WTC11 (cell line): ENCODE data around the gene SERPIND1. TPM values are rescaled to one million over a fixed set of nuclear protein-coding genes. Genes with fewer than 3 reads are reported as not detected.

ENCODE experiments used
- ATAC-seq: fragments of 200-7000 bp; cut with Tn5 transposase; 2 replicates; pipeline ENCODE4 v1.10.0; 2021; ENCODE audit warnings: mild to moderate bottlenecking, moderate library complexity
- CTCF ChIA-PET: fragments of 300-600 bp; sonication (Branson Sonifier 250); formaldehyde crosslinking; loops from one replicate; lab custom pipeline; 2021; ENCODE audit warnings: antibody characterized with exemption; lab: Charles Lee
- POLR2A ChIA-PET: fragments of 350-600 bp; sonication (Branson Sonifier 250); formaldehyde crosslinking; loops from one replicate; lab custom pipeline; 2021; ENCODE audit warnings: antibody characterized with exemption; lab: Charles Lee
- DNase-seq: peaks from one replicate; pipeline ENCODE4 v3.0.0; 2021; ENCODE audit warnings: low spot score
- H3K27ac Mint-ChIP-seq: 2 replicates; pipeline ENCODE4 v1.8.0; 2021; ENCODE audit warnings: mixed read lengths
- H3K27me3 Mint-ChIP-seq: 2 replicates; pipeline ENCODE4 v1.8.0; 2021; ENCODE audit warnings: low read depth, mild to moderate bottlenecking, moderate library complexity, mixed read lengths
- H3K36me3 Mint-ChIP-seq: 2 replicates; pipeline ENCODE4 v1.8.0; 2021; ENCODE audit warnings: mixed read lengths
- H3K4me1 Mint-ChIP-seq: 2 replicates; pipeline ENCODE4 v1.8.0; 2022; ENCODE audit warnings: mixed read lengths
- H3K4me3 Mint-ChIP-seq: 2 replicates; pipeline ENCODE4 v1.8.0; 2021; ENCODE audit warnings: mild to moderate bottlenecking, moderate library complexity, mixed read lengths
- H3K9me3 Mint-ChIP-seq: 2 replicates; pipeline ENCODE4 v1.8.0; 2021; ENCODE audit warnings: mixed read lengths
- CBFB ChIP-seq: sonication (generic); formaldehyde crosslinking; IDR thresholded peaks from 2 replicates; pipeline ENCODE4 v1.8.1; 2022; ENCODE audit warnings: mild to moderate bottlenecking, low read depth, missing genetic modification reagents
- CTCF ChIP-seq: fragments of 200-600 bp; IDR thresholded peaks from 2 replicates; pipeline ENCODE4 v1.8.0; 2022; ENCODE audit warnings: antibody characterized with exemption
- ELF4 ChIP-seq: sonication (generic); formaldehyde crosslinking; IDR thresholded peaks from 2 replicates; pipeline ENCODE4 v1.8.1; 2022; ENCODE audit warnings: low read depth, mild to moderate bottlenecking, moderate library complexity, missing genetic modification reagents
- ERG ChIP-seq: fragments of 250-450 bp; sonication (Bioruptor Pico); IDR thresholded peaks from 2 replicates; pipeline ENCODE4 v1.8.0; 2021; ENCODE audit warnings: mild to moderate bottlenecking
- JAZF1 ChIP-seq: fragments of 250-450 bp; sonication (Bioruptor Pico); IDR thresholded peaks from 2 replicates; pipeline ENCODE4 v1.9.0; 2021; ENCODE audit warnings: moderate library complexity, mild to moderate bottlenecking, inconsistent platforms
- KAT7 ChIP-seq: sonication (generic); formaldehyde crosslinking; IDR thresholded peaks from 2 replicates; pipeline ENCODE4 v1.8.1; 2023; ENCODE audit warnings: missing genetic modification reagents, mild to moderate bottlenecking, borderline replicate concordance
- MLX ChIP-seq: sonication (generic); formaldehyde crosslinking; IDR thresholded peaks from 2 replicates; pipeline ENCODE4 v1.8.1; 2023; ENCODE audit warnings: mild to moderate bottlenecking, missing genetic modification reagents, moderate library complexity
- OVOL2 ChIP-seq: fragments of 250-450 bp; sonication (Bioruptor Pico); IDR thresholded peaks from 2 replicates; pipeline ENCODE4 v1.9.0; 2021; ENCODE audit warnings: mild to moderate bottlenecking, borderline replicate concordance
- PRRX2 ChIP-seq: fragments of 250-450 bp; sonication (Bioruptor Pico); IDR thresholded peaks from 2 replicates; pipeline ENCODE4 v1.8.0; 2021; ENCODE audit warnings: mild to moderate bottlenecking
- RORB ChIP-seq: fragments of 250-450 bp; sonication (Bioruptor Pico); IDR thresholded peaks from 2 replicates; pipeline ENCODE4 v1.9.0; 2021; ENCODE audit warnings: mild to moderate bottlenecking
- STAT6 ChIP-seq: sonication (generic); formaldehyde crosslinking; conservative IDR thresholded peaks from 2 replicates; pipeline ENCODE4 v1.8.1; 2023; ENCODE audit warnings: mild to moderate bottlenecking, low read depth, missing genetic modification reagents, moderate library complexity
- TCF7 ChIP-seq: sonication (generic); formaldehyde crosslinking; IDR thresholded peaks from 2 replicates; pipeline ENCODE4 v1.8.0; 2022; ENCODE audit warnings: mild to moderate bottlenecking, low read depth, missing genetic modification reagents, moderate library complexity
- TP53 ChIP-seq: sonication (generic); formaldehyde crosslinking; IDR thresholded peaks from 2 replicates; pipeline ENCODE4 v1.8.1; 2023; ENCODE audit warnings: mild to moderate bottlenecking, missing genetic modification reagents
- USF2 ChIP-seq: sonication (generic); formaldehyde crosslinking; IDR thresholded peaks from 2 replicates; pipeline ENCODE4 v1.8.1; 2023; ENCODE audit warnings: mild to moderate bottlenecking, missing genetic modification reagents, moderate library complexity
- ZBTB43 ChIP-seq: sonication (generic); formaldehyde crosslinking; IDR thresholded peaks from 2 replicates; pipeline ENCODE4 v1.8.1; 2023; ENCODE audit warnings: mild to moderate bottlenecking, missing genetic modification reagents
- ZNF219 ChIP-seq: sonication (generic); formaldehyde crosslinking; IDR thresholded peaks from 2 replicates; pipeline ENCODE4 v1.8.0; 2023; ENCODE audit warnings: missing genetic modification reagents, mild to moderate bottlenecking, borderline replicate concordance
- ZNF281 ChIP-seq: sonication (generic); formaldehyde crosslinking; IDR thresholded peaks from 2 replicates; pipeline ENCODE4 v1.8.0; 2023; ENCODE audit warnings: mild to moderate bottlenecking, missing genetic modification reagents
- ZNF425 ChIP-seq: fragments of 250-450 bp; sonication (Bioruptor Pico); conservative IDR thresholded peaks from 2 replicates; pipeline ENCODE4 v1.9.0; 2021; ENCODE audit warnings: mild to moderate bottlenecking
- total RNA-seq: library from RNA; stranded (reverse); gene quantifications from 3 replicates; pipeline ENCODE4 v1.2.3, GENCODE V29; 2021

The SERPIND1 gene
- total RNA-seq, 1 experiment from 2014 or later = 0.22 TPM

GRCh38 chr22:20745119-20745518, 28.8 kb upstream of the SERPIND1 start (continued):
- TF ChIP-seq TP53 (CRISPR knock-in tag) (no peak), ZNF281 (CRISPR knock-in tag) (no peak)

GRCh38 chr22:20746431-20747189, 27.3 kb upstream of the SERPIND1 start:
- no peak for DNase-seq
- no peak for ATAC-seq
- Mint-ChIP-seq H3K4me1 (no peaks in the 10 kb centered on the region), H3K27ac (peak overlapping the region; percentile 78; the same call in 1 of the 2 replicates), H3K36me3 (peaks cover 8% of the 10 kb centered on the region), H3K27me3 (no peaks in the 10 kb centered on the region), H3K4me3 (no peak overlapping the region), H3K9me3 (no peaks in the 10 kb centered on the region)
- POLR2A ChIA-PET = no interaction called here
- CTCF ChIA-PET = no interaction called here
- TF ChIP-seq MLX (CRISPR knock-in tag) (no peak), ZNF425 (CRISPR knock-in tag) (no peak), KAT7 (CRISPR knock-in tag) (no peak), ELF4 (CRISPR knock-in tag) (no peak), TCF7 (CRISPR knock-in tag) (no peak), RORB (CRISPR knock-in tag) (no peak), JAZF1 (CRISPR knock-in tag) (no peak), CTCF (no peak), PRRX2 (CRISPR knock-in tag) (no peak), STAT6 (CRISPR knock-in tag) (no peak), ZNF219 (no peak), USF2 (CRISPR knock-in tag) (no peak), ERG (CRISPR knock-in tag) (no peak), ZBTB43 (CRISPR knock-in tag) (no peak), CBFB (CRISPR knock-in tag) (no peak), OVOL2 (CRISPR knock-in tag) (no peak)
